H1 (cell line): ENCODE results near the gene DEDD. TPM values are rescaled to one million over a fixed set of nuclear protein-coding genes. Genes with fewer than 3 reads are reported as not detected.

ENCODE experiments used
- CTCF ChIA-PET: fragments of 300-600 bp; sonication (Branson Sonifier 250); formaldehyde crosslinking; loops from one replicate; lab custom pipeline; 2021; ENCODE audit not compliant: partially characterized antibody; lab: Charles Lee
- POLR2A ChIA-PET: fragments of 300-600 bp; sonication (Branson Sonifier 250); formaldehyde crosslinking; loops from one replicate; lab custom pipeline; 2021; ENCODE audit warnings: inconsistent platforms; ENCODE audit not compliant: partially characterized antibody; lab: Charles Lee
- DNase-seq, 2 experiments: peaks; one replicate each; pipeline versions ENCODE4 v3.0.0 to v3.0.0-alpha.2; 2010 to 2022; ENCODE audit warnings: low spot score in 2 of 2, low read depth in 1 of 2, mixed read lengths in 1 of 2
- FAIRE-seq: peaks from 2 replicates; lab custom pipeline; 2011; peaks lifted over from hg19 to GRCh38; lab: Jason Lieb, UNC
- H2AFZ ChIP-seq: 2 replicates; pipeline ENCODE4 v1.8.1; 2012; ENCODE audit warnings: low read length, inconsistent platforms
- H2AK5ac ChIP-seq: 2 replicates; pipeline ENCODE4 v1.6.1; 2013; ENCODE audit warnings: low read depth, low read length
- H2BK120ac ChIP-seq: replicated peaks from 2 replicates; pipeline ENCODE3; 2013; ENCODE audit warnings: low read depth, low read length, inconsistent platforms
- H2BK12ac ChIP-seq: 2 replicates; pipeline ENCODE4 v1.6.1; 2013; ENCODE audit warnings: low read depth, low read length
- H2BK15ac ChIP-seq: 2 replicates; pipeline ENCODE4 v1.6.1; 2013; ENCODE audit warnings: low read length
- H2BK20ac ChIP-seq: 2 replicates; pipeline ENCODE4 v1.6.1; 2013; ENCODE audit warnings: low read length
- H2BK5ac ChIP-seq: 2 replicates; pipeline ENCODE4 v1.6.1; 2013; ENCODE audit warnings: low read depth, low read length
- H3K14ac ChIP-seq: 2 replicates; pipeline ENCODE4 v1.6.1; 2013; ENCODE audit warnings: inconsistent platforms; ENCODE audit not compliant: insufficient read length
- H3K18ac ChIP-seq: 2 replicates; pipeline ENCODE4 v1.6.1; 2013; ENCODE audit warnings: low read length; ENCODE audit errors: extremely low read depth
- H3K23ac ChIP-seq: 2 replicates; pipeline ENCODE4 v1.6.1; 2013; ENCODE audit warnings: inconsistent platforms; ENCODE audit not compliant: insufficient read length
- H3K23me2 ChIP-seq: 2 replicates; pipeline ENCODE4 v1.6.1; 2013; ENCODE audit warnings: low read depth, low read length
- H3K27ac ChIP-seq: 2 replicates; pipeline ENCODE4 v1.6.1; 2011; ENCODE audit warnings: low read depth, low read length, inconsistent platforms
- H3K27me3 ChIP-seq, 4 experiments: replicated peaks in 1 of 4; 1 replicate in 1 of 4; 2 replicates in 3 of 4; pipeline versions ENCODE4 v1.6.1 to v1.8.1; 2011 to 2013; ENCODE audit warnings: low read length in 3 of 4, mild to moderate bottlenecking in 3 of 4, inconsistent platforms in 2 of 4, mixed read lengths in 2 of 4, moderate library complexity in 1 of 4; ENCODE audit not compliant: control insufficient read depth in 3 of 4, insufficient read depth in 3 of 4; ENCODE audit errors: extremely low read depth in 1 of 4
- H3K36me3 ChIP-seq, 4 experiments: 2 replicates each; pipeline versions ENCODE4 v1.6.1 to v1.8.1; 2011 to 2013; ENCODE audit warnings: mild to moderate bottlenecking in 4 of 4, low read length in 3 of 4, moderate library complexity in 2 of 4, control low read depth in 1 of 4, inconsistent platforms in 1 of 4; ENCODE audit not compliant: insufficient read depth in 4 of 4, control insufficient read depth in 2 of 4
- H3K4ac ChIP-seq: replicated peaks from 2 replicates; pipeline ENCODE3; 2013; ENCODE audit warnings: low read length, low read depth, mixed read lengths, inconsistent platforms; ENCODE audit not compliant: insufficient read length
- H3K4me1 ChIP-seq, 4 experiments: replicated peaks in 1 of 4; 1 replicate in 1 of 4; 2 replicates in 3 of 4; pipeline versions ENCODE4 v1.6.1 to v1.8.1; 2011 to 2013; ENCODE audit warnings: low read length in 3 of 4, inconsistent platforms in 2 of 4, mixed read lengths in 1 of 4; ENCODE audit not compliant: insufficient read depth in 4 of 4, control insufficient read depth in 3 of 4
- H3K4me2 ChIP-seq, 2 experiments: 2 replicates each; pipeline versions ENCODE4 v1.6.1 to v1.8.1; 2011 to 2013; ENCODE audit warnings: low read depth in 2 of 2, low read length in 2 of 2, control low read depth in 1 of 2, inconsistent platforms in 1 of 2, mild to moderate bottlenecking in 1 of 2; ENCODE audit not compliant: insufficient read depth in 1 of 2
- H3K4me3 ChIP-seq, 4 experiments: fragments of 200-600, 300-600 bp in 1 of 4; sonication (generic), shearing (Covaris generic), sonication (Bioruptor Twin) in 1 of 4; 2 replicates each; pipeline versions ENCODE4 v1.5.1 to v1.8.1; 2011 to 2016; ENCODE audit warnings: low read length in 4 of 4, low read depth in 3 of 4, control low read depth in 2 of 4, inconsistent platforms in 2 of 4, mild to moderate bottlenecking in 2 of 4, mixed read lengths in 1 of 4, moderate library complexity in 1 of 4; ENCODE audit not compliant: insufficient read depth in 2 of 4; ENCODE audit errors: extremely low read depth in 1 of 4
- H3K56ac ChIP-seq: replicated peaks from 2 replicates; pipeline ENCODE3; 2013; ENCODE audit warnings: low read depth, mild to moderate bottlenecking, mixed read lengths, low read length, inconsistent platforms; ENCODE audit not compliant: insufficient read length
- H3K79me1 ChIP-seq: 2 replicates; pipeline ENCODE4 v1.6.1; 2013; ENCODE audit warnings: low read depth, low read length, control low read depth
- H3K79me2 ChIP-seq, 2 experiments: 2 replicates each; pipeline versions ENCODE4 v1.6.1 to v1.8.1; 2012 to 2013; ENCODE audit warnings: low read length in 2 of 2, mild to moderate bottlenecking in 2 of 2, inconsistent platforms in 1 of 2; ENCODE audit not compliant: insufficient read depth in 2 of 2, control insufficient read depth in 1 of 2
- H3K9ac ChIP-seq, 4 experiments: replicated peaks in 1 of 4; 1 replicate in 1 of 4; 2 replicates in 3 of 4; pipeline versions ENCODE4 v1.6.1 to v1.8.1; 2011 to 2013; ENCODE audit warnings: low read depth in 3 of 4, low read length in 3 of 4, control low read depth in 2 of 4, mild to moderate bottlenecking in 2 of 4, moderate library complexity in 2 of 4, inconsistent platforms in 1 of 4; ENCODE audit errors: extremely low read depth in 1 of 4
- H3K9me3 ChIP-seq, 2 experiments: 2 replicates each; pipeline versions ENCODE4 v1.6.1 to v1.8.1; 2012 to 2013; ENCODE audit warnings: mild to moderate bottlenecking in 2 of 2, moderate library complexity in 2 of 2, control low read depth in 1 of 2, inconsistent platforms in 1 of 2, low read depth in 1 of 2, low read length in 1 of 2, mixed read lengths in 1 of 2; ENCODE audit not compliant: insufficient read depth in 2 of 2
- H4K20me1 ChIP-seq, 2 experiments: replicated peaks in 1 of 2; 2 replicates each; pipeline versions ENCODE3 to v1.8.1; 2011 to 2013; ENCODE audit warnings: inconsistent platforms in 2 of 2, low read length in 2 of 2, mild to moderate bottlenecking in 1 of 2; ENCODE audit not compliant: insufficient read depth in 2 of 2, control insufficient read depth in 1 of 2
- H4K5ac ChIP-seq: 2 replicates; pipeline ENCODE4 v1.6.1; 2013; ENCODE audit warnings: low read length, low read depth, mixed read lengths, inconsistent platforms; ENCODE audit not compliant: insufficient read length
- H4K8ac ChIP-seq: 2 replicates; pipeline ENCODE4 v1.8.0; 2013; ENCODE audit warnings: mild to moderate bottlenecking, moderate library complexity, low read length, inconsistent platforms; ENCODE audit not compliant: insufficient read depth; ENCODE audit errors: extremely low read depth
- H4K91ac ChIP-seq: replicated peaks from 2 replicates; pipeline ENCODE3; 2013; ENCODE audit warnings: low read length, mixed read lengths, inconsistent platforms; ENCODE audit not compliant: insufficient read length
- CREB1 ChIP-seq: IDR thresholded peaks from 2 replicates; pipeline ENCODE4 v1.6.1; 2012; ENCODE audit warnings: inconsistent platforms
- KDM4A ChIP-seq: IDR thresholded peaks from one replicate; pipeline ENCODE4 v1.7.1; 2012; ENCODE audit warnings: low read depth, mild to moderate bottlenecking, moderate library complexity, low read length, inconsistent platforms; ENCODE audit not compliant: severe bottlenecking
- MAFK ChIP-seq: IDR thresholded peaks from 2 replicates; pipeline ENCODE4 v1.6.1; 2012; ENCODE audit warnings: low read depth, mild to moderate bottlenecking, improper control_type of control experiment, low read length
- NRF1 ChIP-seq: IDR thresholded peaks from 2 replicates; pipeline ENCODE4 v1.6.1; 2011; ENCODE audit warnings: mild to moderate bottlenecking, low read depth, low read length, improper control_type of control experiment
- SP1 ChIP-seq: IDR thresholded peaks from 2 replicates; pipeline ENCODE4 v1.6.1; 2011; ENCODE audit warnings: low read depth, low read length
- SP4 ChIP-seq: IDR thresholded peaks from 2 replicates; pipeline ENCODE4 v1.6.1; 2012; ENCODE audit warnings: low read length, inconsistent platforms
- TAF7 ChIP-seq: optimal IDR thresholded peaks from 2 replicates; pipeline ENCODE3; 2011; ENCODE audit warnings: low read depth, mild to moderate bottlenecking, inconsistent platforms, low read length, moderate library complexity, borderline replicate concordance
- WGBS, 2 experiments: shearing (Covaris generic) in 1 of 2; methylation state at CpG; one replicate each; pipeline versions ENCODE4 v1.1.6 to v1.1.7; 2013 to 2015; ENCODE audit warnings: low lambda C conversion rate in 2 of 2, mixed read lengths in 2 of 2, inconsistent platforms in 1 of 2, low coverage in 1 of 2, missing lambda C conversion rate in 1 of 2; ENCODE audit not compliant: insufficient replicate concordance in 2 of 2, insufficient coverage in 1 of 2, insufficient read length in 1 of 2; ENCODE audit errors: extremely low coverage in 1 of 2, missing lambda C conversion rate in 1 of 2; 5-methylcytosine and 5-hydroxymethylcytosine counted together
- polyA plus RNA-seq, 7 experiments: library from polyadenylated mRNA; depleted of rRNA in 3 of 7; stranded (reverse) in 5 of 7; unstranded in 2 of 7; fragments of >200 nt in 5 of 7; fragments of 200-250 nt in 2 of 7; gene quantifications; 1 replicate in 5 of 7; 2 replicates in 1 of 7; 4 replicates in 1 of 7; pipeline versions ENCODE4 v1.2.1 to v1.2.3, GENCODE V29; 2011 to 2013; ENCODE audit warnings: missing spikeins in 2 of 7, mixed read lengths in 2 of 7
- total RNA-seq: library from RNA; stranded (reverse); fragmentation: NEBNext Ultra II Directional; extraction: Animal tissue kit (Norgen Biotek cat#: 25700); gene quantifications from 2 replicates; pipeline ENCODE4 v1.2.1, GENCODE V29; 2021

Gene DEDD
- total and polyA plus RNA-seq, 2 of the 8 experiments (the other 6 are each of a cell fraction or from before 2014, with no cell fraction given) = 42.6 to 55.9 TPM

DNA sequence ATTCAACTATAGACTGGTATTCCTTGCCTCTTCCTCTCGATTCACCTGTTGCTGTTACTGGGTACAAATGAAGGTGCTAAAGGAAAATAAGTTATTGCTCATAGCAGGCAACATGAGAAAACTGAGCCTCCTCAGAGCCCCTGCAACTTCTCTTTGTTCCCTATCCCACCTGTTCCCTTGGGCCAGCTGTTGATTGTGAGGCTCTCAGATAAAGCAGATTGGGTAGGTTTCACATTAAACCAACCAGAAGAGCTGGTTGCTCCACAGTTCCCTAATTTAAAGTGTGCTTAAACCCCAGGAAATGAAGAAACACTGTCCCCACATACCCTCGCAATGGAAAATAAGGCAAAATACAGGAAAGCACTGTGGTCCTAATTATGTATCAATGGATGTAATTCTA lies 4.8 kb downstream of the DEDD start:
- Histone ChIP-seq H3K27ac (no peak overlapping the region), H3K4me3 (no peak overlapping the region), H2BK120ac (no peak overlapping the region), H3K9ac (no peak overlapping the region), H3K23ac (no peak overlapping the region), H3K79me2 (peaks cover 0 to 60% of the 10 kb centered on the region in 2 experiments; a peak in 3 of 4 replicates), H3K23me2 (peaks cover 6% of the 10 kb centered on the region; the same call in 1 of the 2 replicates), H2BK12ac (no peak overlapping the region), H4K5ac (no peak overlapping the region), H3K9me3 (no peaks in the 10 kb centered on the region), H3K27me3 (no peaks in the 10 kb centered on the region), H3K36me3 (peaks cover 5 to 58% (median 21%) of the 10 kb centered on the region in 4 experiments; a peak in 7 of 8 replicates), H2AK5ac (no peak overlapping the region), H2AFZ (no peak overlapping the region), H4K8ac (no peak overlapping the region), H3K4ac (no peak overlapping the region), H3K79me1 (peaks cover 6% of the 10 kb centered on the region), H3K14ac (no peak overlapping the region), H3K18ac (no peak overlapping the region), H3K4me1 (no peaks in the 10 kb centered on the region; a peak in 1 of 7 replicates), H4K20me1 (peaks cover 2 to 12% of the 10 kb centered on the region in 2 experiments), H3K4me2 (no peak overlapping the region), H2BK15ac (no peak overlapping the region), H3K56ac (no peak overlapping the region), H2BK20ac (no peak overlapping the region), H2BK5ac (no peak overlapping the region), H4K91ac (no peak overlapping the region)
- DNase-seq = no peak
- WGBS, 2 experiments = 93% methylated on average over 2 of the region's 2 CpGs; no CpG with 5 or more reads in 1 of the 2 experiments
- no peak for TF ChIP-seq MAFK
- no peak for TF ChIP-seq KDM4A
- no peak for TF ChIP-seq NRF1
- no peak for TF ChIP-seq SP4
- no peak for TF ChIP-seq SP1
- TF ChIP-seq TAF7 = no peak
- TF ChIP-seq CREB1 = no peak
- POLR2A ChIA-PET = interaction anchor here (1.0 to 1.8 kb wide), 4 partner anchors 9 to 26 kb away, joined by 3 to 6 read pairs (median 6); partner anchors contain the start of gene UFC1
- CTCF ChIA-PET = interaction anchor here (0.9 to 1.2 kb wide), 3 partner anchors 13 to 64 kb away, joined by 3 to 4 read pairs (median 3); partner anchors contain the start of gene PPOX
- no peak for FAIRE-seq
